ENCODE results near the gene LMNA.

GRCh38 chr1:156075775-156076204 is 38.7 kb upstream of the LMNA start:
- TF ChIP-seq CTCF (conservative IDR thresholded peaks at IDR 0.05; ENCODE audit: low read depth, low read length) (no peak), EZH2 (IDR thresholded peaks at IDR 0.05; ENCODE audit: borderline replicate concordance, low read depth, low read length, poor library complexity, severe bottlenecking) (no peak)

Measured in A673 (cell line).